Measurements from ENCODE around the gene TARBP1. TPM values are rescaled to one million over a fixed set of nuclear protein-coding genes. Genes with fewer than 3 reads are reported as not detected.

The TARBP1 gene
- total RNA-seq, 4 donors from 2014 or later, result 13.2 to 39.2 (median 27.6) TPM

GRCh38 chr1:234494049-234494448 lies 15.1 kb upstream of the TARBP1 start:
- WGBS, 2 donors, result 89 to 91% methylated on average over 4 of the region's 4 CpGs
- DNase-seq, result no peak
- intact Hi-C loops (cut with DNase I), result no loop called here
- TF ChIP-seq CTCF (IDR thresholded peaks at IDR 0.05) (no peak), POLR2A (IDR thresholded peaks at IDR 0.05) (no peak)
- Histone ChIP-seq H3K4me3 (no peak overlapping the region), H3K9me3 (no peaks in the 10 kb centered on the region), H3K27me3 (no peaks in the 10 kb centered on the region), H3K36me3 (no peaks in the 10 kb centered on the region), H3K27ac (no peak overlapping the region), H3K4me1 (peaks cover 6 to 24% (median 14%) of the 10 kb centered on the region in 3 donors)

- no peaks in the 10 kb centered on the region for H3K36me3 ChIP-seq
- H3K4me1 ChIP-seq, result peaks cover 18 to 44% (median 23%) of the 10 kb centered on the region in 3 donors
- 71 to 95% methylated on average over 4 of the region's 4 CpGs for WGBS, 2 donors
- H3K9me3 ChIP-seq, result no peaks in the 10 kb centered on the region
- intact Hi-C loops (cut with DNase I), result no loop called here
- no peak for TF ChIP-seq POLR2A (IDR thresholded peaks at IDR 0.05)
- no peak for TF ChIP-seq CTCF (IDR thresholded peaks at IDR 0.05)
- no peak overlapping the region for H3K27ac ChIP-seq
- no peak for DNase-seq
- H3K27me3 ChIP-seq, result no peaks in the 10 kb centered on the region
- H3K4me3 ChIP-seq, result no peak overlapping the region
These were observed 12.0 kb upstream of the TARBP1 start for GRCh38 chr1:234490793-234491479.

GRCh38 chr1:234489698-234490077 lies 10.7 kb upstream of the TARBP1 start:
- TF ChIP-seq POLR2A (IDR thresholded peaks at IDR 0.05), result no peak
- TF ChIP-seq CTCF (IDR thresholded peaks at IDR 0.05), result no peak
- Histone ChIP-seq H3K4me3 (no peak overlapping the region), H3K9me3 (no peaks in the 10 kb centered on the region), H3K27ac (no peak overlapping the region), H3K27me3 (no peaks in the 10 kb centered on the region), H3K36me3 (no peaks in the 10 kb centered on the region), H3K4me1 (peaks cover 15 to 34% (median 18%) of the 10 kb centered on the region in 3 donors)
- 27 to 36% methylated on average over 2 of the region's 2 CpGs for WGBS, 2 donors
- DNase-seq, result no peak
- intact Hi-C loops (cut with DNase I), result no loop called here

DNA sequence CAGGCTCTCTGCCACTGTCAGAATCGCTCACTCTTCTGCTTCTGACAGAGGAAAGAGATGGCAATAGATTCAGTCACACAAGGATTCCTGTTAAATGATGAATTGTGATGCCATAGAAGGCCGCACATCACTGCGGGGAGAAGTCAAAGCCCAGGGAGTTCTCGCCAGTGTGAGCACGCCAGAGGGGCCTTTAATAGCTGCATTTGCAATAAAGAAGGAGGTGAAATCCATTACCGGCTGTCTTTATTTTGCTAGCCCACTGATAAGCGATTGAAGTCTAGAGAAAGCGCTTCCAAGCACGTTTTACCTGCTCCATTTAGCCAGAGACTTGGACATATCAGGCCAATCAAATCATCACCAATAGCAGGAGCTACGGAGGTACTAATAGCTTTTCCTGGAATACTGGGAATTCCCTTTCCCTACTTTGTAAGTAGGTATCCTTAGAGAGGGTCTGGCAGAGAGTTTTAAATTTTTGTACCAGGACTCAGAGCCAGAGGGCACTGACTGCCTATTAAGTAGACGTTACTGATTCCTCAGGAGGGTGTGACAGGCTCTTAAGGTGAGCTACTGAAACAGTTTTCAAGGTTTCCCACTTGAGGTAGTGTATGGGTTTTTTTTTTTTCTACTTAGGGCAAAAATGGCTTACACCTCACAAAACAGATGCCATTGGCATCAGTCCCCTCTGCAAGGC lies 10.2 kb upstream of the TARBP1 start:
- no peak overlapping the region for H3K27ac ChIP-seq
- H3K9me3 ChIP-seq, result no peaks in the 10 kb centered on the region
- intact Hi-C loops (cut with DNase I), result no loop called here
- H3K36me3 ChIP-seq, result no peaks in the 10 kb centered on the region
- H3K4me3 ChIP-seq, result no peak overlapping the region
- DNase-seq, result no peak
- no peaks in the 10 kb centered on the region for H3K27me3 ChIP-seq
- 58 to 63% methylated on average over 8 to 11 of the region's 11 CpGs for WGBS, 2 donors
- peaks cover 15 to 34% (median 18%) of the 10 kb centered on the region in 3 donors for H3K4me1 ChIP-seq
- TF ChIP-seq CTCF (IDR thresholded peaks at IDR 0.05) (no peak), POLR2A (IDR thresholded peaks at IDR 0.05) (no peak)

All from esophagus squamous epithelium (tissue), 5 donors.